KMS-11 (cell line): ENCODE results near the gene ABO.

Experiments used
- H2AFZ ChIP-seq: fragments of 200-600 bp; sonication (generic); 2 replicates; pipeline ENCODE4 v1.6.1; 2016; ENCODE audit warnings: antibody characterized with exemption, mixed run types, low read depth
- H3K27ac ChIP-seq: fragments of 200-600 bp; sonication (generic); 2 replicates; pipeline ENCODE4 v1.6.1; 2016; ENCODE audit warnings: mild to moderate bottlenecking, mixed run types
- H3K27me3 ChIP-seq: fragments of 200-600 bp; sonication (generic); 2 replicates; pipeline ENCODE4 v1.6.1; 2017; ENCODE audit warnings: mild to moderate bottlenecking, low read depth, mixed run types, moderate library complexity; ENCODE audit not compliant: insufficient read depth
- H3K36me3 ChIP-seq: fragments of 200-600 bp; sonication (generic); 2 replicates; pipeline ENCODE4 v1.6.1; 2017; ENCODE audit warnings: mild to moderate bottlenecking, mixed run types; ENCODE audit not compliant: insufficient read depth
- H3K4me1 ChIP-seq: fragments of 200-600 bp; sonication (generic); 2 replicates; pipeline ENCODE4 v1.6.1; 2016; ENCODE audit warnings: mild to moderate bottlenecking, low read depth, mixed run types; ENCODE audit not compliant: poor library complexity, severe bottlenecking
- H3K4me2 ChIP-seq: fragments of 200-600 bp; sonication (generic); 2 replicates; pipeline ENCODE4 v1.7.0; 2016; ENCODE audit warnings: mild to moderate bottlenecking, mixed run types
- H3K4me3 ChIP-seq: fragments of 200-600 bp; sonication (generic); IDR thresholded peaks from 2 replicates; pipeline ENCODE4 v1.6.1; 2017; ENCODE audit warnings: low read depth, low read length, mixed read lengths; ENCODE audit not compliant: insufficient read depth
- H3K79me2 ChIP-seq: fragments of 200-600 bp; sonication (generic); 2 replicates; pipeline ENCODE4 v1.6.1; 2016; ENCODE audit warnings: low read depth, mixed run types; ENCODE audit not compliant: insufficient read depth
- H3K9ac ChIP-seq: fragments of 200-600 bp; sonication (generic); 2 replicates; pipeline ENCODE4 v1.6.1; 2016; ENCODE audit warnings: mild to moderate bottlenecking, mixed run types
- H4K20me1 ChIP-seq: fragments of 200-600 bp; sonication (generic); 2 replicates; pipeline ENCODE4 v1.6.1; 2016; ENCODE audit warnings: mild to moderate bottlenecking, mixed run types; ENCODE audit not compliant: insufficient read depth
- CTCF ChIP-seq: fragments of 200-600 bp; sonication (generic); conservative IDR thresholded peaks from 2 replicates; pipeline ENCODE4 v1.6.1; 2017; ENCODE audit warnings: low read depth, mild to moderate bottlenecking, antibody characterized with exemption, low read length, moderate library complexity, mixed read lengths

The ABO gene

GRCh38 chr9:133278161-133279114, 3.4 kb upstream of the ABO start:
- Histone ChIP-seq H3K4me1 (no peaks in the 10 kb centered on the region), H4K20me1 (no peaks in the 10 kb centered on the region), H3K27ac (no peak overlapping the region), H3K27me3 (peaks cover 84% of the 10 kb centered on the region), H3K36me3 (no peaks in the 10 kb centered on the region), H2AFZ (no peak overlapping the region), H3K4me2 (no peak overlapping the region), H3K79me2 (no peaks in the 10 kb centered on the region), H3K9ac (no peak overlapping the region), H3K4me3 (no peak overlapping the region)
- no peak for TF ChIP-seq CTCF

GRCh38 chr9:133277467-133277866, 2.5 kb upstream of the ABO start:
- Histone ChIP-seq H3K4me2 (no peak overlapping the region), H3K27ac (no peak overlapping the region), H3K79me2 (no peaks in the 10 kb centered on the region), H3K9ac (no peak overlapping the region), H3K4me3 (no peak overlapping the region), H3K27me3 (peaks cover 84% of the 10 kb centered on the region), H3K36me3 (no peaks in the 10 kb centered on the region), H4K20me1 (no peaks in the 10 kb centered on the region), H3K4me1 (no peaks in the 10 kb centered on the region), H2AFZ (no peak overlapping the region)
- TF ChIP-seq CTCF: no peak

GRCh38 chr9:133276923-133277322, 1.9 kb upstream of the ABO start:
- H3K36me3 ChIP-seq: no peaks in the 10 kb centered on the region
- no peak overlapping the region for H3K9ac ChIP-seq
- H3K27me3 ChIP-seq: peaks cover 84% of the 10 kb centered on the region
- no peak overlapping the region for H3K4me3 ChIP-seq
- no peaks in the 10 kb centered on the region for H4K20me1 ChIP-seq
- H3K4me1 ChIP-seq: no peaks in the 10 kb centered on the region
- no peak overlapping the region for H3K27ac ChIP-seq
- no peak for TF ChIP-seq CTCF
- no peaks in the 10 kb centered on the region for H3K79me2 ChIP-seq
- no peak overlapping the region for H3K4me2 ChIP-seq
- H2AFZ ChIP-seq: no peak overlapping the region

- Histone ChIP-seq H3K27me3 (peaks cover 84% of the 10 kb centered on the region), H4K20me1 (no peaks in the 10 kb centered on the region), H2AFZ (no peak overlapping the region), H3K9ac (no peak overlapping the region), H3K27ac (no peak overlapping the region), H3K4me3 (no peak overlapping the region), H3K4me1 (no peaks in the 10 kb centered on the region), H3K79me2 (no peaks in the 10 kb centered on the region), H3K36me3 (no peaks in the 10 kb centered on the region), H3K4me2 (no peak overlapping the region)
- no peak for TF ChIP-seq CTCF
These were observed 1.2 kb upstream of the ABO start for GRCh38 chr9:133276001-133276884.
